OCI-LY7 (cell line): ENCODE measurements around the gene ERCC4.

Source experiments
- CTCF ChIP-seq: fragments of 200-600 bp; sonication (generic); conservative IDR thresholded peaks from 2 replicates; pipeline ENCODE4 v1.5.1; 2014; ENCODE audit warnings: mild to moderate bottlenecking, antibody characterized with exemption, low read length, moderate library complexity, mixed read lengths
- EZH2phosphoT487 ChIP-seq: fragments of 200-600 bp; sonication (generic); IDR thresholded peaks from 2 replicates; pipeline ENCODE4 v1.6.1; 2018; ENCODE audit warnings: low read depth, borderline replicate concordance, mild to moderate bottlenecking, mixed run types, antibody characterized with exemption, low read length, moderate library complexity, mixed read lengths

GRCh38 chr16:13931845-13932244 lies 11.9 kb downstream of the ERCC4 start:
- TF ChIP-seq CTCF (no peak), EZH2phosphoT487 (no peak)
